Measurements from ENCODE around the gene MICU2.

DNA sequence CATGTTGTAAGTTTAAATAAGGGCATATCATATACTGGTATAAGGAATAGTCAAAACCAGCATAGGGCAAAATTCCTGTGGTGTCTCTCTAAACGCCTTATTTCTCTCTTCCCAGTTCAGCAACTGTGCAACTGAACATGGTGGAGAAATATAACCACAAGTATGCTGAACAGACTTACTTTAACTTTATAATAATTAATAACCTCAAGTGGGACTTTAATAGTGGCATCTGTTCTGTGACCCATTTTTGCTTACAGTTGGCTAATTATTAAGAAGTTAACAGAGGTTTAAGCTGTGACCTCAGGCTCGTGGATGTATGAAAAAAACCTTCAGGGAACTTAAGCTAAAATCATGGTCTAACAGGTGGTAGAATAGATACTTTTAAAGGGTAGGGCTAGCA, 54.3 kb downstream of the MICU2 start:
- TF ChIP-seq, protein P1, sequence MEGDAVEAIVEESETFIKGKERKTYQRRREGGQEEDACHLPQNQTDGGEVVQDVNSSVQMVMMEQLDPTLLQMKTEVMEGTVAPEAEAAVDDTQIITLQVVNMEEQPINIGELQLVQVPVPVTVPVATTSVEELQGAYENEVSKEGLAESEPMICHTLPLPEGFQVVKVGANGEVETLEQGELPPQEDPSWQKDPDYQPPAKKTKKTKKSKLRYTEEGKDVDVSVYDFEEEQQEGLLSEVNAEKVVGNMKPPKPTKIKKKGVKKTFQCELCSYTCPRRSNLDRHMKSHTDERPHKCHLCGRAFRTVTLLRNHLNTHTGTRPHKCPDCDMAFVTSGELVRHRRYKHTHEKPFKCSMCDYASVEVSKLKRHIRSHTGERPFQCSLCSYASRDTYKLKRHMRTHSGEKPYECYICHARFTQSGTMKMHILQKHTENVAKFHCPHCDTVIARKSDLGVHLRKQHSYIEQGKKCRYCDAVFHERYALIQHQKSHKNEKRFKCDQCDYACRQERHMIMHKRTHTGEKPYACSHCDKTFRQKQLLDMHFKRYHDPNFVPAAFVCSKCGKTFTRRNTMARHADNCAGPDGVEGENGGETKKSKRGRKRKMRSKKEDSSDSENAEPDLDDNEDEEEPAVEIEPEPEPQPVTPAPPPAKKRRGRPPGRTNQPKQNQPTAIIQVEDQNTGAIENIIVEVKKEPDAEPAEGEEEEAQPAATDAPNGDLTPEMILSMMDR (conservative IDR thresholded peaks at IDR 0.05; ENCODE audit: low read depth in 2 of 2): no peak
- TF ChIP-seq POLR2AphosphoS5 (IDR thresholded peaks at IDR 0.05; ENCODE audit: low read depth): no peak

Measured in GM23338 (cell line).